PC-3 (cell line): ENCODE data around the gene OR8D1. TPM values are rescaled to one million over a fixed set of nuclear protein-coding genes. Genes with fewer than 3 reads are reported as not detected.

Experiments
- ATAC-seq: fragments of 200-7000 bp; cut with Tn5 transposase; 2 replicates; pipeline ENCODE4 v1.9.1; 2020; ENCODE audit warnings: mild to moderate bottlenecking, moderate library complexity
- BruUV-seq: library from RNA; stranded (reverse); fragments of 400-500 nt; replicated peaks from 2 replicates; lab custom pipeline; 2021; lab: Mats Ljungman, UMichigan
- CTCF ChIA-PET: fragments of 300-600 bp; sonication (Branson Sonifier 250); formaldehyde crosslinking; loops from one replicate; lab custom pipeline; 2022; ENCODE audit warnings: antibody characterized with exemption; lab: Charles Lee
- POLR2A ChIA-PET: fragments of 300-600 bp; sonication (Branson Sonifier 250); formaldehyde crosslinking; loops from one replicate; lab custom pipeline; 2022; ENCODE audit warnings: antibody characterized with exemption; ENCODE audit not compliant: unreplicated experiment; lab: Charles Lee
- DNase-seq: peaks from one replicate; pipeline ENCODE4 v3.0.0-alpha.2; 2015
- H2AFZ ChIP-seq: fragments of 300-600 bp; sonication (generic); 2 replicates; pipeline ENCODE4 v1.6.0; 2016; ENCODE audit warnings: antibody characterized with exemption, low read length
- H3F3A ChIP-seq: fragments of 300-600 bp; sonication (generic); one replicate; pipeline ENCODE4 v1.6.0; 2017; ENCODE audit warnings: antibody characterized with exemption, low read length, control low read depth, mild to moderate bottlenecking; ENCODE audit not compliant: unreplicated experiment
- H3K27ac ChIP-seq: fragments of 300-600 bp; sonication (generic); 2 replicates; pipeline ENCODE4 v1.5.1; 2016; ENCODE audit warnings: mild to moderate bottlenecking, low read length
- H3K27me3 ChIP-seq: fragments of 300-600 bp; sonication (generic); 2 replicates; pipeline ENCODE4 v1.6.1; 2016; ENCODE audit warnings: low read length, mixed read lengths
- H3K36me3 ChIP-seq: fragments of 300-600 bp; sonication (generic); 2 replicates; pipeline ENCODE4 v1.6.1; 2016; ENCODE audit warnings: low read depth, mixed run types, low read length, mixed read lengths
- H3K4me1 ChIP-seq: fragments of 300-600 bp; sonication (generic); 2 replicates; pipeline ENCODE4 v1.5.1; 2016; ENCODE audit warnings: low read length; ENCODE audit not compliant: insufficient read depth
- H3K4me2 ChIP-seq: fragments of 300-600 bp; sonication (generic); 2 replicates; pipeline ENCODE4 v1.6.0; 2016; ENCODE audit warnings: low read length
- H3K4me3 ChIP-seq: fragments of 300-600 bp; sonication (generic); 2 replicates; pipeline ENCODE4 v1.5.1; 2016; ENCODE audit warnings: mild to moderate bottlenecking, low read length, mixed read lengths
- H3K79me2 ChIP-seq: fragments of 300-600 bp; sonication (generic); 2 replicates; pipeline ENCODE4 v1.6.1; 2017; ENCODE audit warnings: low read length, mixed read lengths
- H3K9ac ChIP-seq: fragments of 300-600 bp; sonication (generic); 2 replicates; pipeline ENCODE4 v1.6.0; 2016; ENCODE audit warnings: mild to moderate bottlenecking, low read length
- H3K9me2 ChIP-seq: fragments of 300-600 bp; sonication (generic); replicated peaks from 2 replicates; pipeline ENCODE4 v1.6.1; 2016; ENCODE audit warnings: mixed run types, low read length, mixed read lengths
- H3K9me3 ChIP-seq: fragments of 300-600 bp; sonication (generic); 2 replicates; pipeline ENCODE4 v1.6.1; 2016; ENCODE audit warnings: low read length, mixed read lengths
- H4K20me1 ChIP-seq: fragments of 300-600 bp; sonication (generic); 2 replicates; pipeline ENCODE4 v1.6.1; 2016; ENCODE audit warnings: low read length, mixed read lengths
- CTCF ChIP-seq: fragments of 300-600 bp; sonication (generic); conservative IDR thresholded peaks from 2 replicates; pipeline ENCODE4 v1.5.1; 2017; ENCODE audit warnings: antibody characterized with exemption, low read depth, mild to moderate bottlenecking, low read length
- EZH2 ChIP-seq: fragments of 300-600 bp; sonication (generic); IDR thresholded peaks from one replicate; pipeline ENCODE4 v1.6.1; 2017; ENCODE audit warnings: antibody characterized with exemption, mild to moderate bottlenecking, low read length; ENCODE audit not compliant: unreplicated experiment
- EZH2phosphoT487 ChIP-seq: fragments of 300-600 bp; sonication (generic); IDR thresholded peaks from 2 replicates; pipeline ENCODE4 v1.6.1; 2018; ENCODE audit warnings: mild to moderate bottlenecking, antibody characterized with exemption, low read length, borderline replicate concordance
- intact Hi-C: fragments of 100-400 bp; cut with micrococcal nuclease; formaldehyde crosslinking; loops from 2 replicates; pipeline ENCODE4 v1.9.0; 2023
- total RNA-seq: library from RNA; depleted of rRNA; stranded (reverse); fragments of >200 nt; gene quantifications from 2 replicates; pipeline ENCODE4 v1.2.3, GENCODE V29; 2014

Gene OR8D1
- total RNA-seq, 1 experiment from 2014 or later: not detected

DNA sequence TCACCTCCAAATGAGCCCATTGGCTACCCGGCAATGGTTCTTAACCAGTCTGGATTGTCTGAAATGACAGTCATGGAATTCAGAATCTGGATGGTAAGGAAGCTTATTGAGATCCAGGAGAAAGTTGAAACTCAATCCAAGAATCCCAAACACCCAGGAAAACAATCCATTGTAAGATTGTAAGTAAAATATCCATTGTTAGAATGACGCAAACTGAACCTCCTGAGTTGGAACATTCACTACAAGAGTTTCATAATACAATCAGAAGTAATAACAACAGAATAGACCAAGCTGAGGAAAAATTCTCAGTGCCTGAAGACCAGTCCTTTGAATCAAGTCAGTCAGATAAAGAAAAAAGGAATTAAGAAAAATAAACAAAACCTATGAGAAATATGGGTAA, 35.5 kb downstream of the OR8D1 start:
- Histone ChIP-seq H3K4me3 (no peak overlapping the region), H3K9me2 (no peaks in the 10 kb centered on the region), H3K4me1 (no peaks in the 10 kb centered on the region), H3F3A (no peaks in the 10 kb centered on the region), H4K20me1 (no peaks in the 10 kb centered on the region), H3K4me2 (no peak overlapping the region), H2AFZ (no peak overlapping the region), H3K36me3 (no peaks in the 10 kb centered on the region), H3K27ac (no peak overlapping the region), H3K9me3 (no peaks in the 10 kb centered on the region), H3K79me2 (no peaks in the 10 kb centered on the region), H3K27me3 (no peaks in the 10 kb centered on the region), H3K9ac (no peak overlapping the region)
- DNase-seq: no peak
- TF ChIP-seq EZH2 (no peak), CTCF (no peak), EZH2phosphoT487 (no peak)
- POLR2A ChIA-PET: no interaction called here
- BruUV-seq: no TSS peak
- intact Hi-C loops: no loop called here
- CTCF ChIA-PET: interaction anchor here (0.5 kb wide), 1 partner anchor 32 kb away, joined by 4 read pairs; no protein-coding TSS in a partner anchor
- ATAC-seq: no peak

GRCh38 chr11:124277804-124278203, 35.9 kb downstream of the OR8D1 start:
- ATAC-seq: no peak

More at GRCh38 chr11:124277804-124278203, 35.9 kb downstream of the OR8D1 start:
- Histone ChIP-seq H3F3A (no peaks in the 10 kb centered on the region), H3K27ac (no peak overlapping the region), H3K4me2 (no peak overlapping the region), H3K27me3 (no peaks in the 10 kb centered on the region), H3K79me2 (no peaks in the 10 kb centered on the region), H3K9me2 (no peaks in the 10 kb centered on the region), H3K4me1 (no peaks in the 10 kb centered on the region), H3K9ac (no peak overlapping the region), H3K36me3 (no peaks in the 10 kb centered on the region), H3K9me3 (no peaks in the 10 kb centered on the region), H3K4me3 (no peak overlapping the region), H4K20me1 (no peaks in the 10 kb centered on the region), H2AFZ (no peak overlapping the region)
- ChIA-PET CTCF (interaction anchor here (0.5 kb wide), 1 partner anchor 33 kb away, joined by 4 read pairs; no protein-coding TSS in a partner anchor), POLR2A (no interaction called here)
- TF ChIP-seq CTCF: peak; percentile 41; the same call in 1 of the 2 replicates
- no peak for TF ChIP-seq EZH2phosphoT487
- no peak for TF ChIP-seq EZH2
- no peak for DNase-seq
- BruUV-seq: no TSS peak
- intact Hi-C loops: no loop called here
